Measurements from ENCODE around the gene ADNP2. TPM values are rescaled to one million over a fixed set of nuclear protein-coding genes. Genes with fewer than 3 reads are reported as not detected.

The ADNP2 gene
- total and polyA plus RNA-seq, 2 of the 13 experiments (the other 11 are each of a cell fraction or from before 2014, with no cell fraction given), result 10.8 to 25.5 TPM

DNA sequence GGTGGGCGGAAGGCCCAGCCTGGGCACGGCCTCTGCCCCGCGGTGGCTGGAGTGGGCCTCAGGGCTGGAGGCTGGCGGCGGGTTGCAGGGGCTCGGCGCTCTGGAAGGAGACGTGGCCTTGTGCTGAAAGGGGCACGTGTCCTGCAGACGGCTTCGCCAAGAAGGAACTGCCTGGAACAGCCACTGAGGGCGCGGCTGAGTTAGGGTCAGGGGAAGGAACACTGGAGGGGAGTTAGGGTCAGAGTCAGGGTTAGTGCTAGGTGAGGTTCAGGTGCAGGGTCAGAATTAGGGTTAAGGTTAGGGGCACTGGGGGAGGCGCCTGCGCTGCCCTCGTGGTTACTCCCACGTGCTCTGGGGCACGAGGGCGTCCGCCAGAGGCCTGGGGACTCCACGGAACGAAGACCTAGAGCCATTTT, 933 bp upstream of the ADNP2 start (continued):
- TF ChIP-seq, protein P1, sequence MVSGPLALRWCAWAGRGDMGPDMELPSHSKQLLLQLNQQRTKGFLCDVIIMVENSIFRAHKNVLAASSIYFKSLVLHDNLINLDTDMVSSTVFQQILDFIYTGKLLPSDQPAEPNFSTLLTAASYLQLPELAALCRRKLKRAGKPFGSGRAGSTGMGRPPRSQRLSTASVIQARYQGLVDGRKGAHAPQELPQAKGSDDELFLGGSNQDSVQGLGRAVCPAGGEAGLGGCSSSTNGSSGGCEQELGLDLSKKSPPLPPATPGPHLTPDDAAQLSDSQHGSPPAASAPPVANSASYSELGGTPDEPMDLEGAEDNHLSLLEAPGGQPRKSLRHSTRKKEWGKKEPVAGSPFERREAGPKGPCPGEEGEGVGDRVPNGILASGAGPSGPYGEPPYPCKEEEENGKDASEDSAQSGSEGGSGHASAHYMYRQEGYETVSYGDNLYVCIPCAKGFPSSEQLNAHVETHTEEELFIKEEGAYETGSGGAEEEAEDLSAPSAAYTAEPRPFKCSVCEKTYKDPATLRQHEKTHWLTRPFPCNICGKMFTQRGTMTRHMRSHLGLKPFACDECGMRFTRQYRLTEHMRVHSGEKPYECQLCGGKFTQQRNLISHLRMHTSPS (CRISPR knock-in tag; IDR thresholded peaks at IDR 0.05; ENCODE audit: low read depth), result no peak
- TF ChIP-seq TCF7 (IDR thresholded peaks at IDR 0.05; ENCODE audit: low read depth) (no peak), ZZZ3 (CRISPR knock-in tag; IDR thresholded peaks at IDR 0.05; ENCODE audit: borderline replicate concordance) (no peak), ZNF775 (CRISPR knock-in tag; IDR thresholded peaks at IDR 0.05; ENCODE audit: borderline replicate concordance) (no peak)
- TF ChIP-seq, protein P2, sequence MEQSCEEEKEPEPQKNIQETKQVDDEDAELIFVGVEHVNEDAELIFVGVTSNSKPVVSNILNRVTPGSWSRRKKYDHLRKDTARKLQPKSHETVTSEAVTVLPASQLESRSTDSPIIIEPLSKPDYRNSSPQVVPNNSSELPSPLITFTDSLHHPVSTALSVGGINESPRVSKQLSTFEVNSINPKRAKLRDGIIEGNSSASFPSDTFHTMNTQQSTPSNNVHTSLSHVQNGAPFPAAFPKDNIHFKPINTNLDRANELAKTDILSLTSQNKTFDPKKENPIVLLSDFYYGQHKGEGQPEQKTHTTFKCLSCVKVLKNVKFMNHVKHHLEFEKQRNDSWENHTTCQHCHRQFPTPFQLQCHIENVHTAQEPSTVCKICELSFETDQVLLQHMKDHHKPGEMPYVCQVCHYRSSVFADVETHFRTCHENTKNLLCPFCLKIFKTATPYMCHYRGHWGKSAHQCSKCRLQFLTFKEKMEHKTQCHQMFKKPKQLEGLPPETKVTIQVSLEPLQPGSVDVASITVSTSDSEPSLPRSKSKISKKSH (CRISPR knock-in tag; IDR thresholded peaks at IDR 0.05; ENCODE audit: borderline replicate concordance), result 0 out of 2 replicates have a peak, but pooled peaks have one; percentile 52
- TF ChIP-seq, protein P3, sequence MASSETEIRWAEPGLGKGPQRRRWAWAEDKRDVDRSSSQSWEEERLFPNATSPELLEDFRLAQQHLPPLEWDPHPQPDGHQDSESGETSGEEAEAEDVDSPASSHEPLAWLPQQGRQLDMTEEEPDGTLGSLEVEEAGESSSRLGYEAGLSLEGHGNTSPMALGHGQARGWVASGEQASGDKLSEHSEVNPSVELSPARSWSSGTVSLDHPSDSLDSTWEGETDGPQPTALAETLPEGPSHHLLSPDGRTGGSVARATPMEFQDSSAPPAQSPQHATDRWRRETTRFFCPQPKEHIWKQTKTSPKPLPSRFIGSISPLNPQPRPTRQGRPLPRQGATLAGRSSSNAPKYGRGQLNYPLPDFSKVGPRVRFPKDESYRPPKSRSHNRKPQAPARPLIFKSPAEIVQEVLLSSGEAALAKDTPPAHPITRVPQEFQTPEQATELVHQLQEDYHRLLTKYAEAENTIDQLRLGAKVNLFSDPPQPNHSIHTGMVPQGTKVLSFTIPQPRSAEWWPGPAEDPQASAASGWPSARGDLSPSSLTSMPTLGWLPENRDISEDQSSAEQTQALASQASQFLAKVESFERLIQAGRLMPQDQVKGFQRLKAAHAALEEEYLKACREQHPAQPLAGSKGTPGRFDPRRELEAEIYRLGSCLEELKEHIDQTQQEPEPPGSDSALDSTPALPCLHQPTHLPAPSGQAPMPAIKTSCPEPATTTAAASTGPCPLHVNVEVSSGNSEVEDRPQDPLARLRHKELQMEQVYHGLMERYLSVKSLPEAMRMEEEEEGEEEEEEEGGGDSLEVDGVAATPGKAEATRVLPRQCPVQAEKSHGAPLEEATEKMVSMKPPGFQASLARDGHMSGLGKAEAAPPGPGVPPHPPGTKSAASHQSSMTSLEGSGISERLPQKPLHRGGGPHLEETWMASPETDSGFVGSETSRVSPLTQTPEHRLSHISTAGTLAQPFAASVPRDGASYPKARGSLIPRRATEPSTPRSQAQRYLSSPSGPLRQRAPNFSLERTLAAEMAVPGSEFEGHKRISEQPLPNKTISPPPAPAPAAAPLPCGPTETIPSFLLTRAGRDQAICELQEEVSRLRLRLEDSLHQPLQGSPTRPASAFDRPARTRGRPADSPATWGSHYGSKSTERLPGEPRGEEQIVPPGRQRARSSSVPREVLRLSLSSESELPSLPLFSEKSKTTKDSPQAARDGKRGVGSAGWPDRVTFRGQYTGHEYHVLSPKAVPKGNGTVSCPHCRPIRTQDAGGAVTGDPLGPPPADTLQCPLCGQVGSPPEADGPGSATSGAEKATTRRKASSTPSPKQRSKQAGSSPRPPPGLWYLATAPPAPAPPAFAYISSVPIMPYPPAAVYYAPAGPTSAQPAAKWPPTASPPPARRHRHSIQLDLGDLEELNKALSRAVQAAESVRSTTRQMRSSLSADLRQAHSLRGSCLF (CRISPR knock-in tag; IDR thresholded peaks at IDR 0.05; ENCODE audit: borderline replicate concordance), result no peak
